Thyroid gland (tissue), 4 donors: ENCODE results near the gene KRTAP3-2.

Experiments
- POLR2A ChIP-seq, 2 donors: fragments of 450-650 bp; IDR thresholded peaks; one replicate each; pipeline ENCODE4 v1.6.1; 2017; ENCODE audit warnings: antibody characterized with exemption in 2 of 2, mild to moderate bottlenecking in 2 of 2, moderate library complexity in 1 of 2
- TF ChIP-seq, protein P1 (sequence below), 6 experiments: fragments of 200-600 bp in 3 of 6; fragments of 450-650 bp in 3 of 6; sonication (generic) in 3 of 6; IDR thresholded peaks; one replicate each; pipeline ENCODE4 v1.5.1; 2016 to 2019; ENCODE audit warnings: antibody characterized with exemption in 6 of 6, mild to moderate bottlenecking in 2 of 6, inconsistent platforms in 1 of 6, moderate library complexity in 1 of 6

GRCh38 chr17:41003926-41004325 is 4.2 kb upstream of the KRTAP3-2 start:
- TF ChIP-seq, protein P1, sequence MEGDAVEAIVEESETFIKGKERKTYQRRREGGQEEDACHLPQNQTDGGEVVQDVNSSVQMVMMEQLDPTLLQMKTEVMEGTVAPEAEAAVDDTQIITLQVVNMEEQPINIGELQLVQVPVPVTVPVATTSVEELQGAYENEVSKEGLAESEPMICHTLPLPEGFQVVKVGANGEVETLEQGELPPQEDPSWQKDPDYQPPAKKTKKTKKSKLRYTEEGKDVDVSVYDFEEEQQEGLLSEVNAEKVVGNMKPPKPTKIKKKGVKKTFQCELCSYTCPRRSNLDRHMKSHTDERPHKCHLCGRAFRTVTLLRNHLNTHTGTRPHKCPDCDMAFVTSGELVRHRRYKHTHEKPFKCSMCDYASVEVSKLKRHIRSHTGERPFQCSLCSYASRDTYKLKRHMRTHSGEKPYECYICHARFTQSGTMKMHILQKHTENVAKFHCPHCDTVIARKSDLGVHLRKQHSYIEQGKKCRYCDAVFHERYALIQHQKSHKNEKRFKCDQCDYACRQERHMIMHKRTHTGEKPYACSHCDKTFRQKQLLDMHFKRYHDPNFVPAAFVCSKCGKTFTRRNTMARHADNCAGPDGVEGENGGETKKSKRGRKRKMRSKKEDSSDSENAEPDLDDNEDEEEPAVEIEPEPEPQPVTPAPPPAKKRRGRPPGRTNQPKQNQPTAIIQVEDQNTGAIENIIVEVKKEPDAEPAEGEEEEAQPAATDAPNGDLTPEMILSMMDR (IDR thresholded peaks at IDR 0.05): no peak
- TF ChIP-seq POLR2A (IDR thresholded peaks at IDR 0.05): no peak
